A673 (cell line): ENCODE measurements around the gene ADORA2B.

Experiments used
- EZH2 ChIP-seq: fragments of 200-600 bp; sonication (generic); IDR thresholded peaks from 2 replicates; pipeline ENCODE4 v1.6.1; 2017; ENCODE audit warnings: borderline replicate concordance, low read depth, mild to moderate bottlenecking, mixed read lengths, antibody characterized with exemption, low read length; ENCODE audit not compliant: poor library complexity, severe bottlenecking
- TF ChIP-seq, protein P1 (sequence below): fragments of 300-800, 200-600 bp; sonication (generic); conservative IDR thresholded peaks from 2 replicates; pipeline ENCODE4 v1.5.1; 2017; ENCODE audit warnings: low read depth, mild to moderate bottlenecking, antibody characterized with exemption, low read length, moderate library complexity, mixed read lengths

DNA sequence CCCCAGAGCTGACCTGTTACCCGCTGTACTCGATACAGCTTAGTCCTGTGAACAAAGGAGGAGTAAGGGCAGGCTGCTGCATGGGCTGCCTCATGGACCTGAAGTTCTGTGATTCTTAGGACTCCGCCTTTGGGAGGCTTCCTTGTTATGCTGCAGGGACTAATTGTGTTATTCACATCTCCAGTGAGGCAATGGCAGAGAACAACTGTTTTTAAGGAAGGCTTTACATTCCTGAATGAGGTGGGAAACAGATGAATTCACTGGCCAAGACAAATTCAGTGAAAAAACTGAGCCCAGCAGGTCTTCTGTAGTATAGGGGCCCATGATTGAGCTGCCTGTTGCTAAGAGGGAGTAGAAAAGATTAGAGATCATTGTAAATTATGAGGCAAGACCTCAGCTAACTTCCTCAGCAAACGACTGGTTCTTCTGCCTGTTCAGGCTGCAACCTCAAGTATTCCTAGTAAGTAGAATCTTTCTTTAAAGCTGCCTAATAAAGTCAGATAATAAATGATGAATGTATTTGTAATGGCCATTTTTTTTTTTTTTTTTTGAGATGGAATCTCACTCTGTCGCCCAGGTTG lies 26.3 kb downstream of the ADORA2B start:
- TF ChIP-seq, protein P1, sequence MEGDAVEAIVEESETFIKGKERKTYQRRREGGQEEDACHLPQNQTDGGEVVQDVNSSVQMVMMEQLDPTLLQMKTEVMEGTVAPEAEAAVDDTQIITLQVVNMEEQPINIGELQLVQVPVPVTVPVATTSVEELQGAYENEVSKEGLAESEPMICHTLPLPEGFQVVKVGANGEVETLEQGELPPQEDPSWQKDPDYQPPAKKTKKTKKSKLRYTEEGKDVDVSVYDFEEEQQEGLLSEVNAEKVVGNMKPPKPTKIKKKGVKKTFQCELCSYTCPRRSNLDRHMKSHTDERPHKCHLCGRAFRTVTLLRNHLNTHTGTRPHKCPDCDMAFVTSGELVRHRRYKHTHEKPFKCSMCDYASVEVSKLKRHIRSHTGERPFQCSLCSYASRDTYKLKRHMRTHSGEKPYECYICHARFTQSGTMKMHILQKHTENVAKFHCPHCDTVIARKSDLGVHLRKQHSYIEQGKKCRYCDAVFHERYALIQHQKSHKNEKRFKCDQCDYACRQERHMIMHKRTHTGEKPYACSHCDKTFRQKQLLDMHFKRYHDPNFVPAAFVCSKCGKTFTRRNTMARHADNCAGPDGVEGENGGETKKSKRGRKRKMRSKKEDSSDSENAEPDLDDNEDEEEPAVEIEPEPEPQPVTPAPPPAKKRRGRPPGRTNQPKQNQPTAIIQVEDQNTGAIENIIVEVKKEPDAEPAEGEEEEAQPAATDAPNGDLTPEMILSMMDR = no peak
- no peak for TF ChIP-seq EZH2
